HCT116 (cell line): ENCODE results near the gene ADPRHL1.

ENCODE experiments used
- CEBPB ChIP-seq: IDR thresholded peaks from 2 replicates; pipeline ENCODE4 v1.6.1; 2012; ENCODE audit warnings: low read depth
- EGR1 ChIP-seq: IDR thresholded peaks from 2 replicates; pipeline ENCODE4 v1.6.1; 2012; ENCODE audit warnings: low read depth
- EZH2 ChIP-seq: fragments of 200-600 bp; sonication (generic); IDR thresholded peaks from 2 replicates; pipeline ENCODE4 v1.6.1; 2017; ENCODE audit warnings: antibody characterized with exemption, mixed run types
- FOSL1 ChIP-seq: IDR thresholded peaks from 2 replicates; pipeline ENCODE4 v1.6.1; 2012; ENCODE audit warnings: low read depth
- POLR2A ChIP-seq: IDR thresholded peaks from 2 replicates; pipeline ENCODE4 v1.7.0; 2011; ENCODE audit warnings: borderline replicate concordance; ENCODE audit not compliant: insufficient read depth, insufficient read length; ENCODE audit errors: extremely low read depth
- RAD21 ChIP-seq: IDR thresholded peaks from 2 replicates; pipeline ENCODE4 v1.6.1; 2012; ENCODE audit warnings: low read depth, mild to moderate bottlenecking
- SIN3A ChIP-seq: IDR thresholded peaks from 2 replicates; pipeline ENCODE4 v1.6.1; 2012; ENCODE audit warnings: low read depth
- ZFX ChIP-seq: fragments of 450-650 bp; IDR thresholded peaks from 2 replicates; pipeline ENCODE4 v1.6.1; 2017
- TF ChIP-seq, protein P1 (sequence below): IDR thresholded peaks from 2 replicates; pipeline ENCODE4 v1.6.1; 2012; ENCODE audit warnings: low read depth
- TF ChIP-seq, protein P2 (sequence below): IDR thresholded peaks from 2 replicates; pipeline ENCODE4 v1.6.1; 2012
- TF ChIP-seq, protein P3 (sequence below), 3 experiments: fragments of 200-600 bp in 1 of 3; sonication (generic) in 1 of 3; IDR thresholded peaks in 2 of 3; conservative IDR thresholded peaks in 1 of 3; 2 replicates each; pipeline ENCODE4 v1.5.1; 2012 to 2017; ENCODE audit warnings: low read depth in 2 of 3, low read length in 2 of 3, antibody characterized with exemption in 1 of 3, borderline replicate concordance in 1 of 3, control low read depth in 1 of 3, mild to moderate bottlenecking in 1 of 3, mixed read lengths in 1 of 3, mixed run types in 1 of 3, moderate library complexity in 1 of 3; ENCODE audit not compliant: insufficient read depth in 1 of 3

DNA sequence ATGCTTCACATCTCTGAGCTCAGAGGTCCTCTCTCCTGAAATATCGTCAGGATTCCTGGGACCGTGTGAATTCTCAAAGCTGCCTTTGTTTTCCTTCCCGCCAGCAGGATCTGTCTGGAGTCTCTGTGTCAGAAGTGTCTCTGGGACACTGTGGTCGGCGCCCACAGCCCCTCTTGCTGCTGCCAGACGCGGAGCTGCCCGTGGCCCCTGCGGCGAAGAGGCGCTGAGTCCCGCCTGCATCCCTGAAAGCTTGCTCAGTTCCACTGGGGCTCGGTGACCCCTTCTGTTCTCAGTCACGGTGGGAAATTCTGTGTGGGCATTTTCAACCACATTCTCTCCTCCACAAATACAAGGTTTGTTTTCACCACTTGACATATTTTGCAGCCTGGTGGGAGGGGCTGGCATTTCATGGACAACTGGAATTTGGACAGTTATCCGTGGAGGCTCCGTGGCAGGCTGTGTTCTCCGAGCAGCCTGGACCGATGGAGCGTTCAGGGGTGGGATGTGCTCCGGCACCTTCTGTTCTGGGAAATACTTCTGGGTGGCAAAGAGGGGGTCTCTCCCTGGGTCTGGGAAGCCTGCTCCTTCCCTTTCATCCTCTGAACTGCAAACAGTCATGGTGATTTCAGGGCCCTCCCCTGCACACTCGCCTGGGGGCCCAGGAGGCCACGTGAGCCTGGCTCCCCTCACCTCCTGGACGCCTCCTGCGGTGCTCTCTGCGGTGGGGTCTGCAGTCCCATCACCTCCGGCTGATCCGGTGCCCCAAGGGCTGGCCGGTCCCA lies 46.8 kb downstream of the ADPRHL1 start:
- TF ChIP-seq, protein P1, sequence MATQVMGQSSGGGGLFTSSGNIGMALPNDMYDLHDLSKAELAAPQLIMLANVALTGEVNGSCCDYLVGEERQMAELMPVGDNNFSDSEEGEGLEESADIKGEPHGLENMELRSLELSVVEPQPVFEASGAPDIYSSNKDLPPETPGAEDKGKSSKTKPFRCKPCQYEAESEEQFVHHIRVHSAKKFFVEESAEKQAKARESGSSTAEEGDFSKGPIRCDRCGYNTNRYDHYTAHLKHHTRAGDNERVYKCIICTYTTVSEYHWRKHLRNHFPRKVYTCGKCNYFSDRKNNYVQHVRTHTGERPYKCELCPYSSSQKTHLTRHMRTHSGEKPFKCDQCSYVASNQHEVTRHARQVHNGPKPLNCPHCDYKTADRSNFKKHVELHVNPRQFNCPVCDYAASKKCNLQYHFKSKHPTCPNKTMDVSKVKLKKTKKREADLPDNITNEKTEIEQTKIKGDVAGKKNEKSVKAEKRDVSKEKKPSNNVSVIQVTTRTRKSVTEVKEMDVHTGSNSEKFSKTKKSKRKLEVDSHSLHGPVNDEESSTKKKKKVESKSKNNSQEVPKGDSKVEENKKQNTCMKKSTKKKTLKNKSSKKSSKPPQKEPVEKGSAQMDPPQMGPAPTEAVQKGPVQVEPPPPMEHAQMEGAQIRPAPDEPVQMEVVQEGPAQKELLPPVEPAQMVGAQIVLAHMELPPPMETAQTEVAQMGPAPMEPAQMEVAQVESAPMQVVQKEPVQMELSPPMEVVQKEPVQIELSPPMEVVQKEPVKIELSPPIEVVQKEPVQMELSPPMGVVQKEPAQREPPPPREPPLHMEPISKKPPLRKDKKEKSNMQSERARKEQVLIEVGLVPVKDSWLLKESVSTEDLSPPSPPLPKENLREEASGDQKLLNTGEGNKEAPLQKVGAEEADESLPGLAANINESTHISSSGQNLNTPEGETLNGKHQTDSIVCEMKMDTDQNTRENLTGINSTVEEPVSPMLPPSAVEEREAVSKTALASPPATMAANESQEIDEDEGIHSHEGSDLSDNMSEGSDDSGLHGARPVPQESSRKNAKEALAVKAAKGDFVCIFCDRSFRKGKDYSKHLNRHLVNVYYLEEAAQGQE, result no peak
- no peak for TF ChIP-seq FOSL1
- TF ChIP-seq RAD21, result no peak
- no peak for TF ChIP-seq EZH2
- no peak for TF ChIP-seq POLR2A
- TF ChIP-seq, protein P2, sequence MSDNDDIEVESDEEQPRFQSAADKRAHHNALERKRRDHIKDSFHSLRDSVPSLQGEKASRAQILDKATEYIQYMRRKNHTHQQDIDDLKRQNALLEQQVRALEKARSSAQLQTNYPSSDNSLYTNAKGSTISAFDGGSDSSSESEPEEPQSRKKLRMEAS, result no peak
- TF ChIP-seq, protein P3, sequence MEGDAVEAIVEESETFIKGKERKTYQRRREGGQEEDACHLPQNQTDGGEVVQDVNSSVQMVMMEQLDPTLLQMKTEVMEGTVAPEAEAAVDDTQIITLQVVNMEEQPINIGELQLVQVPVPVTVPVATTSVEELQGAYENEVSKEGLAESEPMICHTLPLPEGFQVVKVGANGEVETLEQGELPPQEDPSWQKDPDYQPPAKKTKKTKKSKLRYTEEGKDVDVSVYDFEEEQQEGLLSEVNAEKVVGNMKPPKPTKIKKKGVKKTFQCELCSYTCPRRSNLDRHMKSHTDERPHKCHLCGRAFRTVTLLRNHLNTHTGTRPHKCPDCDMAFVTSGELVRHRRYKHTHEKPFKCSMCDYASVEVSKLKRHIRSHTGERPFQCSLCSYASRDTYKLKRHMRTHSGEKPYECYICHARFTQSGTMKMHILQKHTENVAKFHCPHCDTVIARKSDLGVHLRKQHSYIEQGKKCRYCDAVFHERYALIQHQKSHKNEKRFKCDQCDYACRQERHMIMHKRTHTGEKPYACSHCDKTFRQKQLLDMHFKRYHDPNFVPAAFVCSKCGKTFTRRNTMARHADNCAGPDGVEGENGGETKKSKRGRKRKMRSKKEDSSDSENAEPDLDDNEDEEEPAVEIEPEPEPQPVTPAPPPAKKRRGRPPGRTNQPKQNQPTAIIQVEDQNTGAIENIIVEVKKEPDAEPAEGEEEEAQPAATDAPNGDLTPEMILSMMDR (IDR thresholded peaks at IDR 0.05 in 2 of 3, conservative IDR thresholded peaks at IDR 0.05 in 1 of 3; ENCODE audit: borderline replicate concordance in 1 of 3, insufficient read depth in 1 of 3, low read depth in 2 of 3, low read length in 2 of 3), result no peak
- no peak for TF ChIP-seq ZFX
- no peak for TF ChIP-seq EGR1
- no peak for TF ChIP-seq SIN3A
- no peak for TF ChIP-seq CEBPB
